ENCODE measurements around the gene NEO1.

Gene NEO1

DNA sequence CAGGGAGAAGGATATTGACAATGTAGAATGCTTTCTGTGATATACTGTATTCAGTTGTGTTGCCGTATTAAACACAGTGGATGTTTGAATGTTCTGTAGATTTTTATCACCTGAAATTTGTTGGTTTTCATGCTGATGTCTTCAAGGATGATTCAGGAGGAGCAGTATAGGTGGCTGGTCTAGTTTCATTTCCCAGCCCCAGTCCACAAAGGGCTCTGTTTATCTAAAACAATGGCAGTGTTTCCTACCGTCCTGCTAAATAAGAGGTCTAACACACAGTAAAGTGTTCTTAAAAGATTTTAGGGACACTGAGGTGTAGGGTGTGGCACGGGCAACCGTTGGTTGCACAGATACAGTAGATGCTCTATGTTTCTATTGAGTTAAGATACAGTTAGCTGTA lies 26.0 kb downstream of the NEO1 start:
- no peaks in the 10 kb centered on the region for H3K36me3 Mint-ChIP-seq
- no peak overlapping the region for H3K27ac Mint-ChIP-seq
- peaks cover 6% of the 10 kb centered on the region for H3K27me3 Mint-ChIP-seq
- H3K4me1 Mint-ChIP-seq (ENCODE audit: low read depth) = no peaks in the 10 kb centered on the region
- H3K9me3 Mint-ChIP-seq (ENCODE audit: low read depth) = no peaks in the 10 kb centered on the region
- H3K4me3 Mint-ChIP-seq = no peak overlapping the region

- Mint-ChIP-seq H3K4me3 (no peak overlapping the region), H3K36me3 (no peaks in the 10 kb centered on the region), H3K9me3 (ENCODE audit: low read depth) (no peaks in the 10 kb centered on the region), H3K4me1 (ENCODE audit: low read depth) (no peaks in the 10 kb centered on the region), H3K27ac (no peak overlapping the region), H3K27me3 (peaks cover 6% of the 10 kb centered on the region)
Measured at GRCh38 chr15:73078722-73079121, 26.5 kb downstream of the NEO1 start.

DNA sequence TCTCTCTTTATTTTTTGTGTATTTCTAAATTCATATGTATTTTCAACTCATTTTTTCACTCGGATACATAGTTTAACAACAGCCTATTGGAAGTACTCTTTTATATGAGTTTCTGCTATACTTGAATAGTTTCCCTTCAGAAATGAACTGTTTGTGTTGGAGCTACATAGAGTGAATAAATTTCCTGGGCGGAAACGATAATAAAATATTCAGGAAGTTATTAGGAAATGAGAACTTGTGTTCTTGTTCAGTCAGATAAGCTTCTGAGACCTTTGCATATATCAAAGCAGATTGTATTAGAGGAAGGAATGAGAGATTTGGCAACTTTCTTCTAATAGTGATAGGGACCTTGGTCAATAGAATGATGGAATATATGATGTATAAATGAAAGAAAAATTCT lies 27.3 kb downstream of the NEO1 start:
- Mint-ChIP-seq H3K27ac (no peak overlapping the region), H3K4me3 (no peak overlapping the region), H3K27me3 (peaks cover 6% of the 10 kb centered on the region), H3K9me3 (ENCODE audit: low read depth) (no peaks in the 10 kb centered on the region), H3K36me3 (no peaks in the 10 kb centered on the region), H3K4me1 (ENCODE audit: low read depth) (no peaks in the 10 kb centered on the region)

DNA sequence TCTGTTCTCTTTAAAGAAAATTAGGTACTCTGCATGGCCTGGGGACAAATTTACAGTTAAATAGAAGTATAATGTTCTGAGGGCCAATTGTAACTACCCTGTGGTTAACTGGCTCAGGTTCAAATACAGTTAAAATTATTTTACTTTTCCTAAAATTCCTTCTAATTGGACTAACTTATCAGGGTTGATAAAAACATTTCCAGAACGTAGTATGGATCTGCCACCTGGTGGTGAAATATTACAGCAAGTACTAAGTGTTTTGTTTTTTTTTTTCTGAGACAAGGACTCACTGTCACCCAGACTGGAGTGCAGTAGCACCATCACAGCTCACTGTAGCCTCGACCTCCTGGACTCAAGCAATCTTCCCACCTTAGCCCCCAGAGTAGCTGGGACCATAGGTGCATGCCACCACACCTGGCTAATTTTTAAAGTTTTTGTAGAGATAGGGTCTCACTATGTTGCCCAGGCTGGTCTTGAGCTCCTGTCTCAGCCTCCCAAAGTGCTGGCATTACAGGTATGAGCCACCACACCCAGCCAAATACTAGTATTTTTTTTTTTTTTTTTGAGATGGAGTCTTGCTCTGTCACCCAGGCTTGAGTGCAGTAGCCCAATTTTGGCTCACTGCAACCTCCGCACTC lies 29.2 kb downstream of the NEO1 start:
- Mint-ChIP-seq H3K36me3 (no peaks in the 10 kb centered on the region), H3K27me3 (peaks cover 6% of the 10 kb centered on the region), H3K9me3 (ENCODE audit: low read depth) (no peaks in the 10 kb centered on the region), H3K4me3 (no peak overlapping the region), H3K4me1 (ENCODE audit: low read depth) (no peaks in the 10 kb centered on the region), H3K27ac (no peak overlapping the region)

DNA sequence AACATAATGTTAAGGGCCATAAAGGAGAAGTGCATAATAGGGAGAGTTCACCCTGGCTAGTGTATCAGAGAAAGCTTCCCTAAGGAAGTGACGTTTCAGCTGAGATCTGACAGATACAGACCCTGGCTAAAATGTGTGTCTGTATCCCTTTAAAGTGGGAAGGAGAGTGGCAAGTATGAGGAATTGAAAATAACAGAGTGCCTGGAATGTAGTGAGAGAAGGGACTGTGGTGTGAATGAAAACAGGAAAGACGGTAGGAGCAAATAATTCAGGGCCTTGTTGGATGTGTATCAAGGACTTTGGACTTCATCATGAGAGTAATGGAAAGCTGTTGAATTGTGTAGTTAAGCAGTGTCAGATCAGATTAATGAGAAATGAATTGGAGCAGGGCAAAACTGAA lies 30.5 kb downstream of the NEO1 start:
- Mint-ChIP-seq H3K27me3 (peaks cover 11% of the 10 kb centered on the region), H3K4me3 (no peak overlapping the region), H3K9me3 (ENCODE audit: low read depth) (no peaks in the 10 kb centered on the region), H3K4me1 (ENCODE audit: low read depth) (peaks cover 6% of the 10 kb centered on the region), H3K27ac (no peak overlapping the region), H3K36me3 (no peaks in the 10 kb centered on the region)

GRCh38 chr15:73087098-73087497 lies 34.8 kb downstream of the NEO1 start:
- H3K4me1 Mint-ChIP-seq (ENCODE audit: low read depth) = peaks cover 6% of the 10 kb centered on the region
- H3K4me3 Mint-ChIP-seq = no peak overlapping the region
- no peak overlapping the region for H3K27ac Mint-ChIP-seq
- no peaks in the 10 kb centered on the region for H3K36me3 Mint-ChIP-seq
- H3K27me3 Mint-ChIP-seq = peaks cover 11% of the 10 kb centered on the region
- no peaks in the 10 kb centered on the region for H3K9me3 Mint-ChIP-seq (ENCODE audit: low read depth)

GRCh38 chr15:73105064-73105463 lies 52.8 kb downstream of the NEO1 start:
- Mint-ChIP-seq H3K27me3 (peaks cover 4% of the 10 kb centered on the region), H3K27ac (no peak overlapping the region), H3K4me1 (ENCODE audit: low read depth) (no peaks in the 10 kb centered on the region), H3K4me3 (no peak overlapping the region), H3K9me3 (ENCODE audit: low read depth) (no peaks in the 10 kb centered on the region), H3K36me3 (no peaks in the 10 kb centered on the region)

DNA sequence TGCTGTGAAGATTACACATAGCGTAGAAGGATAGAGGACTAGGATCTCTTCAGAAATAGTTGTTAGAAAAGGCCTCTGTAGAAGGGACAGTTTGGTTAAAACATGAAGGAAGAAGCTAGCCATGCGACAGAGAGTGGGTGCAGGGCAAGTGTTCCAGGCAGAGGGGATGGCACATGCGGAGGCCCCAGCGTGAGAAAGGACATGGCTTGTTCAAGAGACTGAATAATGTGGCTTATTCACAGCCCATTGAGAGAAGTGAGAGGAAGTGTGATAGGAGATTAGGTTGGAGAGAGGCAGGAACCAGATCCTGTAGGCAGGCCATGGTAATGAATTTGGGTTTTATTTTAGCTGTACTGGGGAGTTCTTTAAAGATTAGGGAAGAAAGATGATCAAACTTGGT lies 56.4 kb downstream of the NEO1 start:
- no peak overlapping the region for H3K4me3 Mint-ChIP-seq
- H3K36me3 Mint-ChIP-seq = no peaks in the 10 kb centered on the region
- H3K27me3 Mint-ChIP-seq = peaks cover 4% of the 10 kb centered on the region
- no peaks in the 10 kb centered on the region for H3K4me1 Mint-ChIP-seq (ENCODE audit: low read depth)
- no peaks in the 10 kb centered on the region for H3K9me3 Mint-ChIP-seq (ENCODE audit: low read depth)
- no peak overlapping the region for H3K27ac Mint-ChIP-seq

DNA sequence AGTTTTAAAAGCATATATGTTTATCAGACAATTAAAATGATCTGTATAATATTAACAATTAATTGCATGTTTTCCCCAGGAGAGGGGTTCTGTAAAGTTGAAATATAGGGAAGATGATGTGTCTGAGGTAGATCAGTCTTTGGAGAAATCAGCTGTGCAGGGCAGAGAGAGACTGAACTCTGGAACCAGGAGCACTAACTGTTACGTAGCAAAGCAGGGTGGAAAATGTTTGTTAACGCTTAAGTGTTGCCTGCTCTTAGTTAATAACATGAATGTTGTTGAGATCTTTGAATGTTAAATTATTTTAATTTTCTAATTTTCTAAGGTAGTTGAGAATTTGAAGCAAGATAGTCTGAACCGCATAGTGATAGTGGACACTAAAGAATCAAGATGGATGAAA lies 57.5 kb downstream of the NEO1 start:
- Mint-ChIP-seq H3K9me3 (ENCODE audit: low read depth) (no peaks in the 10 kb centered on the region), H3K4me3 (no peak overlapping the region), H3K4me1 (ENCODE audit: low read depth) (no peaks in the 10 kb centered on the region)

DNA sequence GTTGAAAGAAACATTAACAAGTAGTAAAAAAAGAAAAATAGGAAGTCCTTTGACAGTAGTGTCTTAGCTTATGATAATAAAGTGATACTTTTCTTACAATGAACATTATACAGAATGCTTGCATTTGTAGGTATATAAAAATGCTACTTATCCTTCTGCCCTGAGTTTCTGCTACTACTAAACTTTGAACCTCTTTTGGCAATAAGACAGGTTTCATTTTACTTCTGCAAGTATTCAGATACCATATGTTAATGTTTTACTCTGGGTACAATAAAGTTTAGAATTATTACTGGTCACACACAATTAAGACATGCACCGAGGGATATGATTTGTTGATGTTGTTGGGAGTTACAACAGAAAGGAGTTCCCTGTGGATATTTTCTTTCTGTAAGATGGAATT lies 57.9 kb downstream of the NEO1 start:
- Mint-ChIP-seq H3K9me3 (ENCODE audit: low read depth) (no peaks in the 10 kb centered on the region), H3K4me3 (no peak overlapping the region), H3K36me3 (no peaks in the 10 kb centered on the region), H3K4me1 (ENCODE audit: low read depth) (no peaks in the 10 kb centered on the region), H3K27me3 (peaks cover 4% of the 10 kb centered on the region), H3K27ac (no peak overlapping the region)

More for the DNA sequence above, 57.5 kb downstream of the NEO1 start:
- H3K27ac Mint-ChIP-seq = no peak overlapping the region
- peaks cover 4% of the 10 kb centered on the region for H3K27me3 Mint-ChIP-seq
- no peaks in the 10 kb centered on the region for H3K36me3 Mint-ChIP-seq

- peaks cover 3% of the 10 kb centered on the region for H3K36me3 Mint-ChIP-seq
- peaks cover 3% of the 10 kb centered on the region for H3K27me3 Mint-ChIP-seq
- no peaks in the 10 kb centered on the region for H3K4me1 Mint-ChIP-seq (ENCODE audit: low read depth)
- H3K9me3 Mint-ChIP-seq (ENCODE audit: low read depth) = no peaks in the 10 kb centered on the region
- no peak overlapping the region for H3K27ac Mint-ChIP-seq
- no peak overlapping the region for H3K4me3 Mint-ChIP-seq
Measured at GRCh38 chr15:73114064-73114463, 61.8 kb downstream of the NEO1 start.

DNA sequence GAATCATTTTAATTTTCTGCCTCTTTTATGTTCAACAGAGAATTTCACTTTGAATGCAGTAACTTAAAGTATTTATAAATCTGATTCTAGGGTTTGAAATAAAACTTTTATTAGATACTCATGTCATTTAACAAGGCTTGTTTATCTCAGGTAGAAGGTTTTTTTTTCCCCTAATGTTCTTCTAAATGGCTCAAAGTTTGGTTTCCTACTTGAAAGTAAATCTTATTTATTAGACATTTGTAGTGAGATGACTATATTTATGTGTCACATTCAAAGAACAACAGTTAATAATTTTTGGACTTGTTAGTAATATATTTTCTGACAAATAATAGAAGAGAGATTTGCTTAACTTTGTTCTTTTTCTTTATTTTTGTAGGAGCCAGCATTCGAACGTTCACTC lies 63.9 kb downstream of the NEO1 start:
- no peak overlapping the region for H3K4me3 Mint-ChIP-seq
- no peaks in the 10 kb centered on the region for H3K4me1 Mint-ChIP-seq (ENCODE audit: low read depth)
- H3K27ac Mint-ChIP-seq = no peak overlapping the region
- H3K27me3 Mint-ChIP-seq = peaks cover 5% of the 10 kb centered on the region
- no peaks in the 10 kb centered on the region for H3K9me3 Mint-ChIP-seq (ENCODE audit: low read depth)
- peaks cover 3% of the 10 kb centered on the region for H3K36me3 Mint-ChIP-seq

DNA sequence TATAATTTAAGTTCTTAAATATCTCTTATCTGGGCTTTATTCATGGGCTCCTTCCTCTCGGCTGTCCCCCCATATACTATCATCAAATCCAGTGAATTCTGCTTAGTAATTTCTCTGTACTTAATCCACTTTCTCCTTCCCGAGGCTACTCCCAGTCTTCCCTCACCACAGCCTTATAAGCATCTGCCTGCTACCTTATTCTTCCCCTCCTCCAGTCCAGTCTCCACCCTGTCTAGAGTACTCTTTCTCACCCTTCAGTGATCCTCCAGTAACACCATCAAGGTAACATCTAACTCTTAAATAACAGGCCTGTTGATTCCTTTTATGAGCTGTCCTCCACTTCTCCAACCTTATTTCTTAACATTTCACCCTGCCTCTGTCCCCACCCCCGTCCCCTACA lies 65.8 kb downstream of the NEO1 start:
- Mint-ChIP-seq H3K36me3 (peaks cover 3% of the 10 kb centered on the region), H3K4me3 (no peak overlapping the region), H3K9me3 (ENCODE audit: low read depth) (no peaks in the 10 kb centered on the region), H3K4me1 (ENCODE audit: low read depth) (no peaks in the 10 kb centered on the region), H3K27me3 (peaks cover 5% of the 10 kb centered on the region), H3K27ac (no peak overlapping the region)

- Mint-ChIP-seq H3K4me1 (ENCODE audit: low read depth) (no peaks in the 10 kb centered on the region), H3K4me3 (no peak overlapping the region), H3K27me3 (peaks cover 8% of the 10 kb centered on the region), H3K36me3 (peaks cover 5% of the 10 kb centered on the region), H3K27ac (no peak overlapping the region), H3K9me3 (ENCODE audit: low read depth) (no peaks in the 10 kb centered on the region)
Measured at GRCh38 chr15:73119478-73119877, 67.2 kb downstream of the NEO1 start.

- Mint-ChIP-seq H3K27me3 (peaks cover 8% of the 10 kb centered on the region), H3K9me3 (ENCODE audit: low read depth) (no peaks in the 10 kb centered on the region), H3K4me1 (ENCODE audit: low read depth) (no peaks in the 10 kb centered on the region), H3K4me3 (no peak overlapping the region), H3K36me3 (peaks cover 6% of the 10 kb centered on the region), H3K27ac (no peak overlapping the region)
Measured at GRCh38 chr15:73120269-73120668, 68.0 kb downstream of the NEO1 start.

GRCh38 chr15:73125219-73125618 lies 73.0 kb downstream of the NEO1 start:
- Mint-ChIP-seq H3K36me3 (peaks cover 6% of the 10 kb centered on the region), H3K4me3 (no peak overlapping the region)

More at GRCh38 chr15:73125219-73125618, 73.0 kb downstream of the NEO1 start:
- Mint-ChIP-seq H3K27me3 (peaks cover 4% of the 10 kb centered on the region), H3K9me3 (ENCODE audit: low read depth) (no peaks in the 10 kb centered on the region), H3K4me1 (ENCODE audit: low read depth) (no peaks in the 10 kb centered on the region), H3K27ac (no peak overlapping the region)

All from activated naive CD8-positive, alpha-beta T cell (primary cell).